Prostate gland (tissue), 2 donors: ENCODE results near the gene CNRIP1. TPM values are rescaled to one million over a fixed set of nuclear protein-coding genes. Genes with fewer than 3 reads are reported as not detected.

Experiments used
- DNase-seq: peaks from one replicate; pipeline ENCODE4 v3.0.0-alpha.2; 2019; ENCODE audit warnings: low spot score
- H3K27ac ChIP-seq, 2 donors: fragments of 200-600 bp; sonication (generic); 2 replicates each; pipeline ENCODE4 v1.5.1; 2017 to 2019
- H3K27me3 ChIP-seq: fragments of 200-600 bp; sonication (generic); replicated peaks from 2 replicates; pipeline ENCODE4 v1.5.1; 2019; ENCODE audit not compliant: insufficient read depth
- H3K36me3 ChIP-seq, 2 donors: fragments of 200-600 bp; sonication (generic); 1 replicate in 1 of 2; 2 replicates in 1 of 2; pipeline versions ENCODE4 v1.5.1 to v1.8.1; 2017 to 2019
- H3K4me1 ChIP-seq: fragments of 200-600 bp; sonication (generic); replicated peaks from 2 replicates; pipeline ENCODE4 v1.5.1; 2019
- H3K4me3 ChIP-seq, 2 donors: fragments of 200-600 bp; sonication (generic); 2 replicates each; pipeline ENCODE4 v1.5.1; 2017 to 2019
- H3K9me3 ChIP-seq: fragments of 200-600 bp; sonication (generic); 2 replicates; pipeline ENCODE4 v1.5.1; 2017
- POLR2A ChIP-seq: fragments of 450-650 bp; IDR thresholded peaks from one replicate; pipeline ENCODE4 v1.6.1; 2016; ENCODE audit warnings: antibody characterized with exemption, mild to moderate bottlenecking
- POLR2AphosphoS5 ChIP-seq: sonication (generic); formaldehyde crosslinking; IDR thresholded peaks from one replicate; pipeline ENCODE4 v1.6.1; 2017; ENCODE audit warnings: antibody characterized with exemption
- WGBS: methylation state at CpG from one replicate; pipeline ENCODE4 v1.1.5; 2018; 5-methylcytosine and 5-hydroxymethylcytosine counted together
- intact Hi-C: fragments of 100-400 bp; cut with DNase I; formaldehyde crosslinking; loops from one replicate; pipeline ENCODE4 v1.14.2; 2022
- total RNA-seq, 2 donors: library from RNA; depleted of rRNA; stranded (reverse); fragments of >200 nt; gene quantifications; one replicate each; pipeline ENCODE4 v1.1.0, GENCODE V29; 2016
- TF ChIP-seq, protein P1 (sequence below), 4 experiments: fragments of 200-600 bp in 2 of 4; fragments of 450-650 bp in 2 of 4; sonication (generic) in 2 of 4; IDR thresholded peaks; 1 replicate in 3 of 4; 2 replicates in 1 of 4; pipeline ENCODE4 v1.5.1; 2016 to 2019; ENCODE audit warnings: antibody characterized with exemption in 4 of 4, mild to moderate bottlenecking in 2 of 4, moderate library complexity in 2 of 4

Gene CNRIP1, protein sequence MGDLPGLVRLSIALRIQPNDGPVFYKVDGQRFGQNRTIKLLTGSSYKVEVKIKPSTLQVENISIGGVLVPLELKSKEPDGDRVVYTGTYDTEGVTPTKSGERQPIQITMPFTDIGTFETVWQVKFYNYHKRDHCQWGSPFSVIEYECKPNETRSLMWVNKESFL
- total RNA-seq, result 10 to 100 TPM in 1 of 2 donors, 1 to 10 TPM in 1; 3.6 to 16.5 TPM

DNA sequence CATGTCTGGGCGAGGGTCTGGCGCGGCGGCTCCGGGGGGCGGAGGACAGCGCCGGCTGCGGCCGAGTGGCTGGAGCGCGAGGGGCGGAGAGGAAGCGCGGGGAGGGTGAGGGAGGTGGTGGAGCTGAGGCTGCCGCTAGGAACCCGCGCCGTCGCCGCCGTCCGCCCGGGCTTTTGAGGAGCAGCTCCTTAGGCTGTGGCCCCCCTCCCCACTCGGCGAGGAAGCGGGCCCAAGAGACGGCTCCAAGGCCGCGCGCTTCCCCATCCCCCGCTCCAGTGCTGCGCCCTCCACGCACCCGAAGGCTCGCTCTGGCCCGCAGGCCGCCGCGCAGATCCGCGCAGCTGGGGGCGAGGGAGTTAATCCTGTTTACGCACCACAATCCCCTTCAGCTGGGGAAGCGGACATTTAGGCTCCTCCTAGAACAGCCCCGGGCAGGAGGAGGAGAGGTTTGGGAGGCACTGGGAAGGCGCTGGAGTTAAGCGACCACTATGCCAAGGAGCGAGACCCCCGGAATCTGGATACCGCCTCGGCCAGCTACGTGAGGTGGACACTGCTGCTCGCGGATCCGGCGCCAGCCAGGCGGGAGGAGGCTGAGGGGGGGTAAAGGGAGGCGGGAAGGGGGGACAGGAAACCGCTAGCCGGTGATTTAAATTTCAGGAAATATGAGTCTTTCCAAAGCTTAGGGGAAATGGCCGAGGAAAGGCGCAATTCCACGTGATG lies at the start of gene CNRIP1:
Gene CNRIP1 (minus strand): TSS at position 552 of the 720 bp plus-strand sequence. CDS start 549 bp downstream, at position 3.
- Histone ChIP-seq H3K4me3 (peak within 1 kb of the TSS; percentile 40 to 48), H3K27me3 (no peaks in the 10 kb centered on the region), H3K9me3 (no peaks in the 10 kb centered on the region), H3K36me3 (no peaks in the 10 kb centered on the region), H3K27ac (peak within 1 kb of the TSS; percentile 69 to 77), H3K4me1 (no peaks in the 10 kb centered on the region)
- no peak for DNase-seq
- intact Hi-C loops, result no loop called here
- WGBS, result under 1% methylated on average over 34 of the region's 64 CpGs
- TF ChIP-seq POLR2AphosphoS5 (peak; percentile 8), POLR2A (no peak)
- TF ChIP-seq, protein P1, sequence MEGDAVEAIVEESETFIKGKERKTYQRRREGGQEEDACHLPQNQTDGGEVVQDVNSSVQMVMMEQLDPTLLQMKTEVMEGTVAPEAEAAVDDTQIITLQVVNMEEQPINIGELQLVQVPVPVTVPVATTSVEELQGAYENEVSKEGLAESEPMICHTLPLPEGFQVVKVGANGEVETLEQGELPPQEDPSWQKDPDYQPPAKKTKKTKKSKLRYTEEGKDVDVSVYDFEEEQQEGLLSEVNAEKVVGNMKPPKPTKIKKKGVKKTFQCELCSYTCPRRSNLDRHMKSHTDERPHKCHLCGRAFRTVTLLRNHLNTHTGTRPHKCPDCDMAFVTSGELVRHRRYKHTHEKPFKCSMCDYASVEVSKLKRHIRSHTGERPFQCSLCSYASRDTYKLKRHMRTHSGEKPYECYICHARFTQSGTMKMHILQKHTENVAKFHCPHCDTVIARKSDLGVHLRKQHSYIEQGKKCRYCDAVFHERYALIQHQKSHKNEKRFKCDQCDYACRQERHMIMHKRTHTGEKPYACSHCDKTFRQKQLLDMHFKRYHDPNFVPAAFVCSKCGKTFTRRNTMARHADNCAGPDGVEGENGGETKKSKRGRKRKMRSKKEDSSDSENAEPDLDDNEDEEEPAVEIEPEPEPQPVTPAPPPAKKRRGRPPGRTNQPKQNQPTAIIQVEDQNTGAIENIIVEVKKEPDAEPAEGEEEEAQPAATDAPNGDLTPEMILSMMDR (IDR thresholded peaks at IDR 0.05), result no peak

- intact Hi-C loops, result no loop called here
- Histone ChIP-seq H3K9me3 (no peaks in the 10 kb centered on the region), H3K36me3 (no peaks in the 10 kb centered on the region), H3K4me1 (no peaks in the 10 kb centered on the region), H3K4me3 (no peak overlapping the region), H3K27me3 (no peaks in the 10 kb centered on the region), H3K27ac (no peak overlapping the region)
- DNase-seq, result no peak
- TF ChIP-seq POLR2A, result no peak
- TF ChIP-seq POLR2AphosphoS5, result no peak
- TF ChIP-seq, protein P1 (IDR thresholded peaks at IDR 0.05), result no peak
- 88% methylated on average over 10 of the region's 10 CpGs for WGBS
Measured at GRCh38 chr2:68369337-68369734, 49.6 kb upstream of the CNRIP1 start.

DNA sequence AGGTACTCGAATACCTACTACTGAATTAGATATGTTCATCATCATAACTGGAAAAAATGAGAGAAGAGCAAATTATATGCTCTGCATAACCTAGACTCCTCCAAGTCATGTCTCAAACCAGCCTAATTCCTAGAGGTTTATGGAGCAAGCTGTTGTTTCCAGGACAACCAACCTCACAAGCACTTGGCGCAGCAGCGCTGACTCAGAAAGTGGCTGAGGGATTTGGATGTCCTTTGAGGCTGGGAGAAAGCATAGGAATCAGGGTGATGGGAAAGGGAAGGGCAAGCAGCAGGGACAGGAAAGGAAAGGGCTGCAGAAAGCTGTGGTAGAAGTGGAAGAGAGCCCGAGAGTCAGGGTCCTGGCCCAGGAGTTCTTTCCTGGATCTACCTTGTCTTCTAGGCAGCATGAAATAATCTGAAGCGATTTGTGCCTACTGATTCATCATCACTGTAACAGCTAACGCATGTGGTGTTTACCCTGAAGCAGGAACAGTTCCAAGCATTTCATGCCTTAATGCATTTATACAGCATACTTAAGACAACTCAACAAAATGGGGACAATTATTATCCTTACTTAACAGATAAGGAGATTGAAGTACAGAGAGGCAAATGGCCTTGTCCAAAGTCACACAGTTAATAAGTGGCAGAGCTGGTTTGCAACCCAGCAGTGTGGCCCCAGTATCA lies 49.0 kb upstream of the CNRIP1 start:
- Histone ChIP-seq H3K4me1 (no peaks in the 10 kb centered on the region), H3K4me3 (no peak overlapping the region), H3K27me3 (no peaks in the 10 kb centered on the region), H3K9me3 (no peaks in the 10 kb centered on the region), H3K36me3 (no peaks in the 10 kb centered on the region), H3K27ac (no peak overlapping the region)
- TF ChIP-seq, protein P1 (IDR thresholded peaks at IDR 0.05), result no peak
- no peak for TF ChIP-seq POLR2AphosphoS5
- no peak for TF ChIP-seq POLR2A
- WGBS, result 29% methylated on average over 6 of the region's 6 CpGs
- DNase-seq, result no peak
- intact Hi-C loops, result no loop called here

DNA sequence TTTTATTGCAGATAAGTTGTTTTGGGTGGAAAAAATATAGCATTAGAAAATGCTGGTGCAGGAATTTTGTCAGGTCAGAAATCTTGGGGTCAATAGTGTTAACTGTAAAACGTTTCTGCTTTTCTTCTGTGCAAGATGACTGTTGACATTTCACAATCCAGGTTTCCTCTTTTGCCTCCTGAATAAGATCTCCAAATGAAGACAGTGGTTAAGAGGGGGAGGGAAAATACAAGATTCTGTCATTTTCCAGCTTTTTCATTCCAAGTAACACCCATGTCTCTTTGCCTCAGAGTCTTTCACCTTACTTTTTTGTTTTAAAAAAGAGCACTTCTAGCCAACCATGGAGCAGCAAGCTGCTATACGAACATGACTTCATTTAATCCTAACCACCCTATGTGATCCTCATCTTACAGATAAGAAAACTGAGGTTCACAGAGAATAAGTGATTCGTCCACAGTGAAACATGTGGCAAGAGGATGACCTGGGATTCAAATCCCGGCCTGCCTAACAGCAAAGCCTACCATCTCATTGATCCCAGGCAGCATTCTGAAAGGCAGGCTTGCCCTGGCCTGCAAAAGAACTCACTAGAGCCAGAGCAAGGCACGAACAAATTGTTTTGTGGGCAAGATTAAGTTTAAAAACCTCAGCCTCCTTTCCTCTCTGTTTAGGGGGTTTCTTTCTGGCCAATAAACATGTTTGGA lies 48.4 kb upstream of the CNRIP1 start:
- no peaks in the 10 kb centered on the region for H3K27me3 ChIP-seq
- TF ChIP-seq POLR2A (no peak), POLR2AphosphoS5 (no peak)
- TF ChIP-seq, protein P1 (IDR thresholded peaks at IDR 0.05), result no peak
- intact Hi-C loops, result no loop called here
- no peaks in the 10 kb centered on the region for H3K4me1 ChIP-seq
- 34% methylated on average over 5 of the region's 5 CpGs for WGBS
- no peaks in the 10 kb centered on the region for H3K9me3 ChIP-seq
- no peaks in the 10 kb centered on the region for H3K36me3 ChIP-seq
- H3K27ac ChIP-seq, result no peak overlapping the region
- no peak overlapping the region for H3K4me3 ChIP-seq
- DNase-seq, result no peak
